ENCODE results near the gene ERMP1. TPM values are rescaled to one million over a fixed set of nuclear protein-coding genes. Genes with fewer than 3 reads are reported as not detected.

ERMP1 gene
- total and polyA plus RNA-seq, 10 of the 15 experiments (the other 5 are each of a cell fraction or from before 2014, with no cell fraction given), result 2.4 to 42.1 (median 8.1) TPM

GRCh38 chr9:5863092-5863746, 30.3 kb upstream of the ERMP1 start:
- H3K4me2 ChIP-seq (ENCODE audit: control insufficient read depth, insufficient read depth), result no peak overlapping the region
- ATAC-seq (no peak), DNase-seq (ENCODE audit: low read depth, low spot score) (no peak), FAIRE-seq (no peak)
- no peak for TF ChIP-seq SKIL (IDR thresholded peaks at IDR 0.05; ENCODE audit: low read depth, poor library complexity, severe bottlenecking)
- no peak for TF ChIP-seq MEF2A (IDR thresholded peaks at IDR 0.05; ENCODE audit: insufficient read depth, low read depth, low read length)
- TF ChIP-seq POLR2AphosphoS2 (IDR thresholded peaks at IDR 0.05; ENCODE audit: low read depth, low read length), result no peak
- no peak for TF ChIP-seq ATF3 (IDR thresholded peaks at IDR 0.05; ENCODE audit: borderline replicate concordance, extremely low read depth, low read depth, low read length)
- TF ChIP-seq ASH2L (IDR thresholded peaks at IDR 0.05; ENCODE audit: borderline replicate concordance, low read depth), result no peak
- TF ChIP-seq MYC (IDR thresholded peaks at IDR 0.05; ENCODE audit: insufficient read depth, insufficient read length, insufficient replicate concordance, low read length, severe bottlenecking), result no peak
- TF ChIP-seq MXI1 (IDR thresholded peaks at IDR 0.05; ENCODE audit: low read depth, low read length), result no peak
- TF ChIP-seq EZH2 (IDR thresholded peaks at IDR 0.05; ENCODE audit: borderline replicate concordance, control insufficient read depth, low read depth, low read length), result no peak
- TF ChIP-seq FOS (IDR thresholded peaks at IDR 0.05; ENCODE audit: borderline replicate concordance, extremely low read depth, insufficient read length), result no peak
- TF ChIP-seq MTA3 (IDR thresholded peaks at IDR 0.05; ENCODE audit: borderline replicate concordance, low read length), result no peak
- TF ChIP-seq BCL3 (IDR thresholded peaks at IDR 0.05; ENCODE audit: borderline replicate concordance, insufficient read depth, low read depth, low read length, poor library complexity, severe bottlenecking), result no peak
- TF ChIP-seq RAD51 (IDR thresholded peaks at IDR 0.05), result no peak
- TF ChIP-seq PAX5 (IDR thresholded peaks at IDR 0.05; ENCODE audit: borderline replicate concordance, low read depth, low read length), result no peak
- TF ChIP-seq SIN3A (IDR thresholded peaks at IDR 0.05; ENCODE audit: low read depth, low read length), result no peak
- no peak for TF ChIP-seq ATF7 (IDR thresholded peaks at IDR 0.05; ENCODE audit: low read depth)
- TF ChIP-seq SUPT20H (IDR thresholded peaks at IDR 0.05; ENCODE audit: borderline replicate concordance, control insufficient read depth, low read depth, low read length), result no peak
- TF ChIP-seq NBN (IDR thresholded peaks at IDR 0.05), result no peak
- no peaks in the 10 kb centered on the region for H3K27me3 ChIP-seq (replicated peaks in 1 of 2; ENCODE audit: control insufficient read depth in 2 of 2, insufficient read depth in 2 of 2, low read length in 1 of 2)
- H3K9me3 ChIP-seq (replicated peaks; ENCODE audit: control insufficient read depth, insufficient read depth, low read length), result no peaks in the 10 kb centered on the region
- ChIA-PET POLR2A (no interaction called here), CTCF (interaction anchor here (0.8 to 3.5 kb wide), 8 partner anchors 8 to 191 kb away, joined by 3 to 14 read pairs (median 4); partner anchors contain the start of gene ERMP1), SMC1A (ENCODE audit: uncharacterized antibody, unreplicated experiment) (interaction anchor here (1.0 to 1.9 kb wide), 7 partner anchors 12 to 191 kb away, joined by 3 to 9 read pairs (median 3); no protein-coding TSS in a partner anchor), RAD21 (ENCODE audit: unreplicated experiment) (interaction anchor here (1.2 to 1.8 kb wide), 5 partner anchors 8 to 191 kb away, joined by 3 to 7 read pairs (median 3); partner anchors contain the start of gene ERMP1)
- H3K36me3 ChIP-seq (ENCODE audit: control insufficient read depth in 2 of 2, insufficient read depth in 2 of 2, low read length in 1 of 2), result no peaks in the 10 kb centered on the region
- H3K4me3 ChIP-seq, result no peak overlapping the region
- no peak overlapping the region for H3K9ac ChIP-seq (ENCODE audit: control insufficient read depth, insufficient read depth, low read length)
- WGBS (ENCODE audit: insufficient coverage, insufficient replicate concordance, low lambda C conversion rate, missing lambda C conversion rate), result 93% methylated on average over 2 of the region's 2 CpGs
- no peak overlapping the region for H3K27ac ChIP-seq (ENCODE audit: control insufficient read depth, insufficient read depth)
- in situ Hi-C loops (cut with MboI), result no loop called here
- no peaks in the 10 kb centered on the region for H3K4me1 ChIP-seq (ENCODE audit: control insufficient read depth, insufficient read depth, low read length)
- intact Hi-C loops (cut with micrococcal nuclease; ENCODE audit: unreplicated experiment), result no loop called here
- H4K20me1 ChIP-seq (ENCODE audit: control insufficient read depth, insufficient read depth), result no peaks in the 10 kb centered on the region; the same call in 1 of the 2 replicates
- no peak overlapping the region for H2AFZ ChIP-seq (ENCODE audit: control insufficient read depth, low read depth, low read length)
- BruUV-seq (replicated peaks), result no TSS peak
- no peaks in the 10 kb centered on the region for H3K79me2 ChIP-seq (ENCODE audit: control insufficient read depth, insufficient read depth, low read length)

Data from GM12878 (cell line).